A549 (cell line): ENCODE measurements around the gene GLB1L3. TPM values are rescaled to one million over a fixed set of nuclear protein-coding genes. Genes with fewer than 3 reads are reported as not detected.

Experiments
- ATAC-seq, 2 experiments: fragments of 200-7000 bp in 1 of 2; fragments of >200 bp in 1 of 2; cut with Nextera tagmentation in 1 of 2; cut with Tn5 transposase in 1 of 2; 3 replicates each; pipeline versions ENCODE4 v1.8.0 to v1.9.1; 2018 to 2020; ENCODE audit warnings: mild to moderate bottlenecking in 1 of 2, moderate library complexity in 1 of 2
- CTCF ChIA-PET: fragments of 300-600 bp; sonication (Branson Sonifier 250); formaldehyde crosslinking; extraction: SDS; loops from one replicate; lab custom pipeline; 2021; ENCODE audit warnings: antibody characterized with exemption, inconsistent platforms; lab: Yijun Ruan, JAX
- POLR2A ChIA-PET: fragments of 350-600 bp; formaldehyde crosslinking; extraction: SDS; loops from one replicate; lab custom pipeline; 2021; ENCODE audit warnings: antibody characterized with exemption, inconsistent platforms; lab: Yijun Ruan, JAX
- DNase-seq, 2 experiments: peaks; one replicate each; pipeline versions ENCODE4 v3.0.0 to v3.0.0-alpha.2; 2011 to 2016; ENCODE audit warnings: low read depth in 1 of 2, low spot score in 1 of 2
- FAIRE-seq: peaks from 2 replicates; lab custom pipeline; 2011; peaks lifted over from hg19 to GRCh38; lab: Jason Lieb, UNC
- H3K27ac ChIP-seq, 2 experiments: fragments of >200 bp; sonication (Bioruptor Twin); formaldehyde crosslinking; 3 replicates each; pipeline ENCODE4 v1.5.1; 2016 to 2017
- H3K4me1 ChIP-seq: fragments of >200 bp; sonication (Bioruptor Twin); formaldehyde crosslinking; 3 replicates; pipeline ENCODE4 v1.6.1; 2016
- H3K4me2 ChIP-seq: fragments of >200 bp; sonication (Bioruptor Twin); formaldehyde crosslinking; 3 replicates; pipeline ENCODE4 v1.6.1; 2016
- H3K4me3 ChIP-seq: fragments of >200 bp; sonication (Bioruptor Twin); formaldehyde crosslinking; 3 replicates; pipeline ENCODE4 v1.5.1; 2016
- H3K9me3 ChIP-seq: fragments of >200 bp; sonication (Bioruptor Twin); formaldehyde crosslinking; 3 replicates; pipeline ENCODE4 v1.6.1; 2016
- BCL3 ChIP-seq: fragments of >200 bp; sonication (Bioruptor Twin); formaldehyde crosslinking; IDR thresholded peaks from 3 replicates; pipeline ENCODE4 v1.6.1; 2016
- CBX8 ChIP-seq: fragments of 200-600 bp; sonication (generic); IDR thresholded peaks from 2 replicates; pipeline ENCODE4 v1.6.1; 2016
- CEBPB ChIP-seq, 2 experiments: fragments of >200 bp in 1 of 2; sonication (Bioruptor Twin) in 1 of 2; formaldehyde crosslinking in 1 of 2; IDR thresholded peaks; 2 replicates each; pipeline ENCODE4 v1.6.1; 2012 to 2016
- CHD4 ChIP-seq: fragments of 200-600 bp; sonication (generic); IDR thresholded peaks from 2 replicates; pipeline ENCODE4 v1.6.1; 2016; ENCODE audit warnings: antibody characterized with exemption, mild to moderate bottlenecking, borderline replicate concordance
- E2F6 ChIP-seq: IDR thresholded peaks from 2 replicates; pipeline ENCODE4 v1.6.1; 2012; ENCODE audit warnings: low read depth, borderline replicate concordance
- ELK1 ChIP-seq: fragments of 150-350 bp; IDR thresholded peaks from 2 replicates; pipeline ENCODE4 v1.6.1; 2014; ENCODE audit warnings: low read depth, mild to moderate bottlenecking, low read length
- ESRRA ChIP-seq: fragments of 150-350 bp; IDR thresholded peaks from 2 replicates; pipeline ENCODE4 v1.6.1; 2014; ENCODE audit warnings: mild to moderate bottlenecking, low read length, borderline replicate concordance
- FOSL2 ChIP-seq, 2 experiments: fragments of 450-650 bp in 1 of 2; fragments of >200 bp in 1 of 2; sonication (Bioruptor Twin) in 1 of 2; formaldehyde crosslinking; IDR thresholded peaks; 2 replicates each; pipeline versions ENCODE4 v1.5.0 to v1.6.1; 2016 to 2020; ENCODE audit warnings: mild to moderate bottlenecking in 1 of 2, moderate library complexity in 1 of 2
- MAFK ChIP-seq: fragments of 450-650 bp; IDR thresholded peaks from 2 replicates; pipeline ENCODE4 v1.6.1; 2014; ENCODE audit not compliant: partially characterized antibody
- MYC ChIP-seq: IDR thresholded peaks from 2 replicates; pipeline ENCODE4 v1.6.1; 2012; ENCODE audit warnings: mild to moderate bottlenecking, inconsistent platforms, low read length, improper control_type of control experiment, borderline replicate concordance
- PBX3 ChIP-seq: IDR thresholded peaks from 2 replicates; pipeline ENCODE4 v1.6.1; 2012
- POLR2AphosphoS2 ChIP-seq: conservative IDR thresholded peaks from 2 replicates; pipeline ENCODE4 v1.6.1; 2012; ENCODE audit warnings: low read length, improper control_type of control experiment, inconsistent platforms
- RAD21 ChIP-seq, 2 experiments: fragments of >200 bp in 1 of 2; sonication (Bioruptor Twin) in 1 of 2; formaldehyde crosslinking in 1 of 2; IDR thresholded peaks in 1 of 2; conservative IDR thresholded peaks in 1 of 2; 2 replicates in 1 of 2; 3 replicates in 1 of 2; pipeline ENCODE4 v1.6.1; 2012 to 2018; ENCODE audit warnings: inconsistent platforms in 1 of 2
- TFCP2L1 ChIP-seq: fragments of 250-450 bp; sonication (Bioruptor Pico); IDR thresholded peaks from 2 replicates; pipeline ENCODE4 v1.5.0; 2021; ENCODE audit warnings: mild to moderate bottlenecking
- TP53 ChIP-seq: fragments of 250-450 bp; sonication (Bioruptor Pico); IDR thresholded peaks from 2 replicates; pipeline ENCODE4 v1.5.0; 2021; ENCODE audit warnings: mild to moderate bottlenecking, moderate library complexity
- USF2 ChIP-seq: fragments of 450-650 bp; IDR thresholded peaks from 2 replicates; pipeline ENCODE4 v1.6.1; 2014; ENCODE audit warnings: antibody characterized with exemption
- ZFP36 ChIP-seq: fragments of 450-650 bp; IDR thresholded peaks from 2 replicates; pipeline ENCODE4 v1.6.1; 2014; ENCODE audit warnings: borderline replicate concordance; ENCODE audit not compliant: partially characterized antibody
- WGBS: methylation state at CpG from one replicate; pipeline ENCODE4 v1.1.6; 2017; ENCODE audit errors: missing lambda C conversion rate; 5-methylcytosine and 5-hydroxymethylcytosine counted together
- polyA plus RNA-seq, 4 experiments: library from polyadenylated mRNA; depleted of rRNA in 3 of 4; stranded (reverse); fragments of >200 nt; fragmentation: RNase III in 1 of 4; extraction: RNeasy Plus Mini Kit Qiagen cat#74134 plus additional on column Dnase treatment in 1 of 4; gene quantifications; 2 replicates in 3 of 4; 3 replicates in 1 of 4; pipeline ENCODE4 v1.2.3, GENCODE V29; 2011 to 2017

The GLB1L3 gene
- polyA plus RNA-seq, 2 of the 4 experiments (the other 2 are of a cell fraction) = not detected

GRCh38 chr11:134345237-134345550 is 69.0 kb downstream of the GLB1L3 start (continued):
- TF ChIP-seq TFCP2L1 = no peak

GRCh38 chr11:134346101-134346975 is 70.2 kb downstream of the GLB1L3 start:
- 73% methylated on average over 6 of the region's 22 CpGs for WGBS

GRCh38 chr11:134346976-134347350 is 70.8 kb downstream of the GLB1L3 start:
- TF ChIP-seq RAD21 (conservative IDR thresholded peaks at IDR 0.05 in 1 of 2, IDR thresholded peaks at IDR 0.05 in 1 of 2) (no peak), E2F6 (no peak), USF2 (no peak), FOSL2 (IDR thresholded peaks at IDR 0.05) (no peak), FOSL2 (CRISPR knock-in tag; IDR thresholded peaks at IDR 0.05) (no peak), BCL3 (no peak), ELK1 (no peak), MYC (no peak), POLR2AphosphoS2 (no peak), TP53 (CRISPR knock-in tag) (no peak), PBX3 (no peak), MAFK (no peak), ESRRA (no peak)
- ATAC-seq (no peak), FAIRE-seq (no peak), DNase-seq (no peak)
- no peak overlapping the region for H3K27ac ChIP-seq
- H3K4me1 ChIP-seq = no peaks in the 10 kb centered on the region
- 53% methylated on average over 5 of the region's 5 CpGs for WGBS
- no peaks in the 10 kb centered on the region for H3K9me3 ChIP-seq
- ChIA-PET CTCF (no interaction called here), POLR2A (no interaction called here)
- H3K4me2 ChIP-seq = no peak overlapping the region
- H3K4me3 ChIP-seq = no peak overlapping the region

More at GRCh38 chr11:134346101-134346975, 70.2 kb downstream of the GLB1L3 start:
- POLR2A ChIA-PET = no interaction called here
- no peaks in the 10 kb centered on the region for H3K4me1 ChIP-seq
- DNase-seq = no peak
- no peaks in the 10 kb centered on the region for H3K9me3 ChIP-seq
- TF ChIP-seq CHD4 (no peak), CBX8 (no peak), CEBPB (IDR thresholded peaks at IDR 0.05) (no peak), ZFP36 (no peak)
- TF ChIP-seq, all 56 proteins: peak for 0
- Histone ChIP-seq H3K4me2 (no peak overlapping the region), H3K27ac (no peak overlapping the region), H3K4me3 (no peak overlapping the region)
- ATAC-seq = no peak; a peak in 1 of 6 replicates
- CTCF ChIA-PET = no interaction called here
- FAIRE-seq = no peak
